Fibroblast of lung (primary cell): Measurements from ENCODE around the gene ANKS1B.

ENCODE experiments used
- EZH2 ChIP-seq: IDR thresholded peaks from 2 replicates; pipeline ENCODE4 v1.5.1; 2012; ENCODE audit warnings: low read length, control low read depth, mild to moderate bottlenecking; ENCODE audit errors: missing control alignments
- TF ChIP-seq, protein P1 (sequence below), 2 donors: IDR thresholded peaks in 1 of 2; conservative IDR thresholded peaks in 1 of 2; 1 replicate in 1 of 2; 2 replicates in 1 of 2; pipeline ENCODE4 v1.5.1; 2011 to 2012; ENCODE audit warnings: low read length in 2 of 2, control low read depth in 1 of 2, inconsistent platforms in 1 of 2, low read depth in 1 of 2, mild to moderate bottlenecking in 1 of 2

GRCh38 chr12:99700032-99700431, 284.7 kb downstream of the ANKS1B start:
- TF ChIP-seq, protein P1, sequence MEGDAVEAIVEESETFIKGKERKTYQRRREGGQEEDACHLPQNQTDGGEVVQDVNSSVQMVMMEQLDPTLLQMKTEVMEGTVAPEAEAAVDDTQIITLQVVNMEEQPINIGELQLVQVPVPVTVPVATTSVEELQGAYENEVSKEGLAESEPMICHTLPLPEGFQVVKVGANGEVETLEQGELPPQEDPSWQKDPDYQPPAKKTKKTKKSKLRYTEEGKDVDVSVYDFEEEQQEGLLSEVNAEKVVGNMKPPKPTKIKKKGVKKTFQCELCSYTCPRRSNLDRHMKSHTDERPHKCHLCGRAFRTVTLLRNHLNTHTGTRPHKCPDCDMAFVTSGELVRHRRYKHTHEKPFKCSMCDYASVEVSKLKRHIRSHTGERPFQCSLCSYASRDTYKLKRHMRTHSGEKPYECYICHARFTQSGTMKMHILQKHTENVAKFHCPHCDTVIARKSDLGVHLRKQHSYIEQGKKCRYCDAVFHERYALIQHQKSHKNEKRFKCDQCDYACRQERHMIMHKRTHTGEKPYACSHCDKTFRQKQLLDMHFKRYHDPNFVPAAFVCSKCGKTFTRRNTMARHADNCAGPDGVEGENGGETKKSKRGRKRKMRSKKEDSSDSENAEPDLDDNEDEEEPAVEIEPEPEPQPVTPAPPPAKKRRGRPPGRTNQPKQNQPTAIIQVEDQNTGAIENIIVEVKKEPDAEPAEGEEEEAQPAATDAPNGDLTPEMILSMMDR (conservative IDR thresholded peaks at IDR 0.05 in 1 of 2, IDR thresholded peaks at IDR 0.05 in 1 of 2; ENCODE audit: low read depth in 1 of 2, low read length in 2 of 2) = no peak
- no peak for TF ChIP-seq EZH2
